PFSK-1 (cell line): ENCODE measurements around the gene LRCOL1.

Experiments used
- FOXP2 ChIP-seq: optimal IDR thresholded peaks from 2 replicates; pipeline ENCODE3; 2011; ENCODE audit warnings: borderline replicate concordance, control low read depth, inconsistent platforms; ENCODE audit not compliant: insufficient read depth; ENCODE audit errors: extremely low read length, extremely low read depth
- POLR2AphosphoS5 ChIP-seq: IDR thresholded peaks from 2 replicates; pipeline ENCODE4 v1.6.1; 2012; ENCODE audit warnings: low read depth, mild to moderate bottlenecking, control low read depth, low read length, moderate library complexity
- SIN3A ChIP-seq: IDR thresholded peaks from 2 replicates; pipeline ENCODE4 v1.6.1; 2012; ENCODE audit warnings: mild to moderate bottlenecking, low read length, moderate library complexity, borderline replicate concordance; ENCODE audit not compliant: insufficient read depth
- TAF1 ChIP-seq: IDR thresholded peaks from 2 replicates; pipeline ENCODE4 v1.6.1; 2012; ENCODE audit warnings: low read length, control low read depth, borderline replicate concordance; ENCODE audit not compliant: insufficient read depth
- TF ChIP-seq, protein P1 (sequence below), 2 experiments: IDR thresholded peaks; 2 replicates each; pipeline versions ENCODE4 v1.6.1 to v1.8.0; 2011 to 2012; ENCODE audit warnings: low read depth in 2 of 2, low read length in 2 of 2, control low read depth in 1 of 2, inconsistent platforms in 1 of 2, mild to moderate bottlenecking in 1 of 2, moderate library complexity in 1 of 2; ENCODE audit not compliant: insufficient read depth in 1 of 2

Gene LRCOL1

DNA sequence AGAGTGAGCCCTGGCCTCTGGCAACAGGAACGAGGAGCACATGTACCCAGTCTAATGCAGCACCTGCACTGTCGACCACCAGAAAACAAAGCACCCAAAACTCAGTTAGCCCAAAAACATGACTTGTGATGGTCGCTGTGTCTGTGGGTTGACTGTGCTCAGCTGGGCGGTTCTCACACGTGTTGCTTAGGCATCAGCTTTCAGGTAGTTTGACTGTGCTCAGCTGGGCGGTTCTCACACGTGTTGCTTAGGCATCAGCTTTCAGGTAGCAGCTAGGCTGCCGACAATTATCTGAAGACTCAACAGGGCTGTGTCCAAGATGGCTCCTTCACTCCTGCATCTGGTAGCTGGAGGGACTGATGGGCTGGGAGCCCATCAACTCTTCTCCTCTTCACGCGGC is 1.2 kb upstream of the LRCOL1 start:
- TF ChIP-seq, protein P1, sequence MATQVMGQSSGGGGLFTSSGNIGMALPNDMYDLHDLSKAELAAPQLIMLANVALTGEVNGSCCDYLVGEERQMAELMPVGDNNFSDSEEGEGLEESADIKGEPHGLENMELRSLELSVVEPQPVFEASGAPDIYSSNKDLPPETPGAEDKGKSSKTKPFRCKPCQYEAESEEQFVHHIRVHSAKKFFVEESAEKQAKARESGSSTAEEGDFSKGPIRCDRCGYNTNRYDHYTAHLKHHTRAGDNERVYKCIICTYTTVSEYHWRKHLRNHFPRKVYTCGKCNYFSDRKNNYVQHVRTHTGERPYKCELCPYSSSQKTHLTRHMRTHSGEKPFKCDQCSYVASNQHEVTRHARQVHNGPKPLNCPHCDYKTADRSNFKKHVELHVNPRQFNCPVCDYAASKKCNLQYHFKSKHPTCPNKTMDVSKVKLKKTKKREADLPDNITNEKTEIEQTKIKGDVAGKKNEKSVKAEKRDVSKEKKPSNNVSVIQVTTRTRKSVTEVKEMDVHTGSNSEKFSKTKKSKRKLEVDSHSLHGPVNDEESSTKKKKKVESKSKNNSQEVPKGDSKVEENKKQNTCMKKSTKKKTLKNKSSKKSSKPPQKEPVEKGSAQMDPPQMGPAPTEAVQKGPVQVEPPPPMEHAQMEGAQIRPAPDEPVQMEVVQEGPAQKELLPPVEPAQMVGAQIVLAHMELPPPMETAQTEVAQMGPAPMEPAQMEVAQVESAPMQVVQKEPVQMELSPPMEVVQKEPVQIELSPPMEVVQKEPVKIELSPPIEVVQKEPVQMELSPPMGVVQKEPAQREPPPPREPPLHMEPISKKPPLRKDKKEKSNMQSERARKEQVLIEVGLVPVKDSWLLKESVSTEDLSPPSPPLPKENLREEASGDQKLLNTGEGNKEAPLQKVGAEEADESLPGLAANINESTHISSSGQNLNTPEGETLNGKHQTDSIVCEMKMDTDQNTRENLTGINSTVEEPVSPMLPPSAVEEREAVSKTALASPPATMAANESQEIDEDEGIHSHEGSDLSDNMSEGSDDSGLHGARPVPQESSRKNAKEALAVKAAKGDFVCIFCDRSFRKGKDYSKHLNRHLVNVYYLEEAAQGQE (IDR thresholded peaks at IDR 0.05; ENCODE audit: insufficient read depth in 1 of 2, low read depth in 2 of 2, low read length in 2 of 2), result no peak
- TF ChIP-seq POLR2AphosphoS5 (no peak), TAF1 (no peak), SIN3A (no peak), FOXP2 (no peak)

DNA sequence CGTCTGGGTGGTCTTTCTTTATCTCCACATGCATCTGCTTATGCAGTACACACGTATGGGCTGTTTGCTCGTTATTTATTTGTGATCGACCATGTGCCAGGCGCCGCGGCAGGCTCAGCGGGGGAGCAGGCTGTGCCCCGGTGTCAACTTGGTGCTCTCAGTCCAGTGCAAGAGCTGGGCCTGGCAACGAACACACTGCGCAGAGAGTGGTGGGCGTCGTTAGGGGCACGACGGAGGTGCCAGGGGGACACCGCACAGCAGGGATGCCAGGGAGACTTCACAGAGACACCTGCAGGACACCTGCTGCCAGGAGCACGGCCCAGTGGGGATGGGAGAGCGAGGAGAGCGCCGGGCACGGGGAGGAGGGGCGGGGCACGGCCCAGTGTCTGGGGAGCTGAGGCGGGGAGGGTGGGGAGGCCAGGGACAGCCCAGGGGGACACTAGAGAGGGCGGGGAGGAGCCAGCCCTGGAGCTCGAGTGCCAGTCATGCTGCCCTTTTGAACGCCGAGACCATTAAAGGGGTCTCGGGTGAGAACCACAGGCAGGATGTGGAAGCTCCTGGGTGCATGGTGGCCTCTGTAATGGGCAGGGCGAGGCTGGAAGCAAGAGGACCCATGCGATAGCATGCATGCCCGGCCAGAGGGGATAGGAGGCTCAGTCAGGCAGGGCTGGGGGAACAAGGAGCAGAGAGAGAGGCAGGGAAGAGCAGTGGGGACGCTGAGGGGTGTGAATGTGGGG is 652 bp upstream of the LRCOL1 start:
- TF ChIP-seq TAF1 (no peak), SIN3A (no peak), FOXP2 (no peak), POLR2AphosphoS5 (no peak)
- TF ChIP-seq, protein P1 (IDR thresholded peaks at IDR 0.05; ENCODE audit: insufficient read depth in 1 of 2, low read depth in 2 of 2, low read length in 2 of 2), result no peak

DNA sequence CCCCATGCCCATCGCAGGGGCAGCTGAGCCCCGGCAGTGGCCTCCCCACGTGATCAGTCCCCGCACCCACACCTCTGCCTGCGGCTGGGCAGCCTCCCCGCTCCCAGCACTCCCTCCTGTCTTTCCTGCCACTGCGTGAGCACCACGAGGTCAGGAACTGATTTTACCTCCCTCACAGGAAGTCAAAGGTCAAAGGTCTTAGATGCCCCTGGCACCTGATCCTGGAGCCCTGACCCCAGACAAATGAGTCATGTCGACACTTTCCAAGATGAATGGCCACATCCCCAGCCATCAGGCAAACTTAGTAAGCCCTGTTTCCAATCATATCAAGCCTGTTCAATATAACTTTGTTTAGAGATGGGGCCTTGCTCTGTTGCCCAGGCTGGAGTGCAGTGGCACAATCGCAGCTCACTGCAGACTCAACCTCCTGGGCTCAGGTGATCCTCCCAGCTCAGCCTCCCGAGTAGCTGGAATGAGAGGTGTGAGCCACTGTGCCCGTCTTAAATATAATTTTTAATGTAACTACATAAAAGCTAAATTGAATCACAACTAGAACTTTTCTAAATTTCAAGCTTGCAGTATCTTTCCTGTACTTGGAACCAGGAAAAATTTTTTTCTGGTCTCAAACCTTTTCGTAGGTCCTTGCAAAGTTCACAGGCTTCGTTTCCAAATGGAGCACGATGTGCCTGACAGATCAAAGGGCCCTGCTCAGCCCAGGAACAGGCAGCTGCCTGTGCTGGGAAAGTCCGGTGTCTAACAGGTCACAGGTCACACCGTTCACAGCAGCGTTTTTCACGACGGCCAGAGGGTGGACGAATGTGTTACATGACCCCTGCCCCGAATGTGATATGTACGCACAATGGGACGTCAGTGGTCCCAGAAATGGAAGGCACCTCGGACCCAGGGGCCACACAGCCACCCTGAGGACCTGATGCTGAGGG is 1.9 kb downstream of the LRCOL1 start:
- TF ChIP-seq SIN3A (no peak), TAF1 (no peak), FOXP2 (no peak), POLR2AphosphoS5 (no peak)
- TF ChIP-seq, protein P1 (IDR thresholded peaks at IDR 0.05; ENCODE audit: insufficient read depth in 1 of 2, low read depth in 2 of 2, low read length in 2 of 2), result no peak

DNA sequence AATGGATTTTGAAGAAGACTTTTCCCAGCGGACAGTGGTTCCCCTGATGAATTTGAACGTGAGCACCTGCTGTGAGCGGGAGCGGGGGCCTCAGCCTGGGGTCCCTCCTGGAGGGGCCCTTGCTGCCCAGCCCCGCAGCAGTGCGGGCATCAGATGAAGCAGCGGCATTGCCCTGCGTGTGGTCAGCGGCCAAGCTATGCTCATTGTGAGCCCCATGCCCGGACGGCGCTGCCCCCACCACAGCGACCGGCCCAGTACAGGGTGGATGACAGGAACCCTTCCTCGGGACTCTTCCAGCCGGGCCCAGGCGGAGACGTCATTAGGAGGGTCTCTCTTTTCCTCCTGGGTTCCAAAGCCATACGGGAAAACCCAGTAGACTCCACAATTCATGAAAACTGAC is 3.5 kb downstream of the LRCOL1 start:
- TF ChIP-seq, protein P1 (IDR thresholded peaks at IDR 0.05; ENCODE audit: insufficient read depth in 1 of 2, low read depth in 2 of 2, low read length in 2 of 2), result no peak
- TF ChIP-seq SIN3A, result no peak
